ENCODE measurements around the gene CEP104.

DNA sequence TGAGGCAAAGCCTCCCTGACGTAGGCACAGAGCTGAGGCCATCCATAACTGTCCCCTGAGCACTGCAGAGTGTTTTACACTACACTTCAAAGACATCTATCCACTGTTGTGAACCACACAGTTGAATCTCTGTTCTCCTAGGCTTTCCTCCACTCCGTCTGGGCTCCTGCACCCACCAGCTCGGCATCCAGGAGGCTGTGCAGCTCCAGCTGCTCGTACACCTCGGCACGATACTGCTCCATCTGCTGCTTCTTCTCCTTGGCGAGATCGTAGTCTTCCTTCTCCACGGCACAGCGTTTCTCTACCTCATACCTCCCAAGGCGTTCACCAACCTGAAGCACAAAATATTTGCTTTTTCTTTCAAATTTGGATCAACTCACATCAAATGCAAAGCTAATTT lies 18.2 kb downstream of the CEP104 start:
- TF ChIP-seq RCOR1 (IDR thresholded peaks at IDR 0.05; ENCODE audit: low read depth, low read length) (no peak), SREBF2 (IDR thresholded peaks at IDR 0.05) (no peak), CEBPB (IDR thresholded peaks at IDR 0.05) (no peak), CBX2 (IDR thresholded peaks at IDR 0.05; ENCODE audit: borderline replicate concordance, low read depth) (no peak), CHD4 (IDR thresholded peaks at IDR 0.05; ENCODE audit: borderline replicate concordance) (no peak), POLR2A (IDR thresholded peaks at IDR 0.05; ENCODE audit: low read length) (no peak), EP300 (IDR thresholded peaks at IDR 0.05) (no peak), EHMT2 (IDR thresholded peaks at IDR 0.05; ENCODE audit: low read depth) (no peak), PHF8 (IDR thresholded peaks at IDR 0.05; ENCODE audit: borderline replicate concordance, low read depth) (no peak), HOXB5 (CRISPR knock-in tag; IDR thresholded peaks at IDR 0.05) (no peak), BHLHE40 (IDR thresholded peaks at IDR 0.05; ENCODE audit: low read depth, low read length) (no peak), ESRRA (IDR thresholded peaks at IDR 0.05; ENCODE audit: borderline replicate concordance, low read length) (no peak), RNF2 (IDR thresholded peaks at IDR 0.05; ENCODE audit: borderline replicate concordance, low read depth) (no peak)
- TF ChIP-seq, protein P1, sequence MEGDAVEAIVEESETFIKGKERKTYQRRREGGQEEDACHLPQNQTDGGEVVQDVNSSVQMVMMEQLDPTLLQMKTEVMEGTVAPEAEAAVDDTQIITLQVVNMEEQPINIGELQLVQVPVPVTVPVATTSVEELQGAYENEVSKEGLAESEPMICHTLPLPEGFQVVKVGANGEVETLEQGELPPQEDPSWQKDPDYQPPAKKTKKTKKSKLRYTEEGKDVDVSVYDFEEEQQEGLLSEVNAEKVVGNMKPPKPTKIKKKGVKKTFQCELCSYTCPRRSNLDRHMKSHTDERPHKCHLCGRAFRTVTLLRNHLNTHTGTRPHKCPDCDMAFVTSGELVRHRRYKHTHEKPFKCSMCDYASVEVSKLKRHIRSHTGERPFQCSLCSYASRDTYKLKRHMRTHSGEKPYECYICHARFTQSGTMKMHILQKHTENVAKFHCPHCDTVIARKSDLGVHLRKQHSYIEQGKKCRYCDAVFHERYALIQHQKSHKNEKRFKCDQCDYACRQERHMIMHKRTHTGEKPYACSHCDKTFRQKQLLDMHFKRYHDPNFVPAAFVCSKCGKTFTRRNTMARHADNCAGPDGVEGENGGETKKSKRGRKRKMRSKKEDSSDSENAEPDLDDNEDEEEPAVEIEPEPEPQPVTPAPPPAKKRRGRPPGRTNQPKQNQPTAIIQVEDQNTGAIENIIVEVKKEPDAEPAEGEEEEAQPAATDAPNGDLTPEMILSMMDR (IDR thresholded peaks at IDR 0.05) = no peak
